Measurements from ENCODE around the gene TAAR2. TPM values are rescaled to one million over a fixed set of nuclear protein-coding genes. Genes with fewer than 3 reads are reported as not detected.
"Not testable (repeated sequence)": the region's sequence is repeated elsewhere in the genome, so short reads cannot be mapped to it uniquely, and the experiment has no call there.

The TAAR2 gene
- total RNA-seq, 2 experiments from 2014 or later: not detected

- Mint-ChIP-seq H3K4me1 (ENCODE audit: low read depth) (peaks cover 2% of the 10 kb centered on the region), H3K4me3 (no peak overlapping the region), H3K9me3 (no peaks in the 10 kb centered on the region), H3K36me3 (no peaks in the 10 kb centered on the region), H3K27me3 (no peaks in the 10 kb centered on the region), H3K27ac (no peak overlapping the region)
- ChIA-PET POLR2A (no interaction called here), CTCF (interaction anchor here (0.8 to 1.5 kb wide), 2 partner anchors 22 to 150 kb away, joined by 3 to 6 read pairs; partner anchors contain the start of gene SLC18B1)
- intact Hi-C loops (cut with micrococcal nuclease): no loop called here
- DNase-seq: peak; percentile 31
Observed at GRCh38 chr6:132648356-132648755, 24.3 kb upstream of the TAAR2 start.

- ChIA-PET POLR2A (no interaction called here), CTCF (no interaction called here)
- no peaks in the 10 kb centered on the region for H3K36me3 Mint-ChIP-seq
- intact Hi-C loops (cut with micrococcal nuclease): no loop called here
- H3K4me3 Mint-ChIP-seq: no peak overlapping the region
- no peak for DNase-seq
- H3K9me3 Mint-ChIP-seq: no peaks in the 10 kb centered on the region
- H3K27ac Mint-ChIP-seq: no peak overlapping the region
- peaks cover 1% of the 10 kb centered on the region for H3K27me3 Mint-ChIP-seq
- H3K4me1 Mint-ChIP-seq (ENCODE audit: low read depth): peaks cover 2% of the 10 kb centered on the region
Observed at GRCh38 chr6:132643547-132643946, 19.5 kb upstream of the TAAR2 start.

- intact Hi-C loops (cut with micrococcal nuclease); H3K36me3 Mint-ChIP-seq; H3K4me3 Mint-ChIP-seq; H3K9me3 Mint-ChIP-seq; CTCF ChIA-PET; POLR2A ChIA-PET; H3K27ac Mint-ChIP-seq; H3K4me1 Mint-ChIP-seq (ENCODE audit: low read depth); DNase-seq: not testable (repeated sequence)
- H3K27me3 Mint-ChIP-seq: peaks cover 25% of the 10 kb centered on the region
Observed at GRCh38 chr6:132637135-132637534, 13.1 kb upstream of the TAAR2 start.

- H3K9me3 Mint-ChIP-seq; H3K27ac Mint-ChIP-seq; H3K36me3 Mint-ChIP-seq; CTCF ChIA-PET; H3K4me3 Mint-ChIP-seq; intact Hi-C loops (cut with micrococcal nuclease); DNase-seq; POLR2A ChIA-PET; H3K4me1 Mint-ChIP-seq (ENCODE audit: low read depth): not testable (repeated sequence)
- peaks cover 25% of the 10 kb centered on the region for H3K27me3 Mint-ChIP-seq
Observed at GRCh38 chr6:132635906-132636305, 11.8 kb upstream of the TAAR2 start.

- intact Hi-C loops (cut with micrococcal nuclease); H3K9me3 Mint-ChIP-seq; H3K27ac Mint-ChIP-seq; H3K36me3 Mint-ChIP-seq; DNase-seq; POLR2A ChIA-PET; H3K4me1 Mint-ChIP-seq (ENCODE audit: low read depth); CTCF ChIA-PET; H3K4me3 Mint-ChIP-seq: not testable (repeated sequence)
- peaks cover 23% of the 10 kb centered on the region for H3K27me3 Mint-ChIP-seq
Observed at GRCh38 chr6:132635288-132635687, 11.2 kb upstream of the TAAR2 start.

GRCh38 chr6:132634796-132635195 lies 10.7 kb upstream of the TAAR2 start:
- POLR2A ChIA-PET: no interaction called here

GRCh38 chr6:132633362-132633761 lies 9.3 kb upstream of the TAAR2 start:
- POLR2A ChIA-PET: no interaction called here
- intact Hi-C loops (cut with micrococcal nuclease): no loop called here
- peaks cover 28% of the 10 kb centered on the region for H3K27me3 Mint-ChIP-seq
- H3K4me3 Mint-ChIP-seq: no peak overlapping the region
- no peaks in the 10 kb centered on the region for H3K4me1 Mint-ChIP-seq (ENCODE audit: low read depth)
- CTCF ChIA-PET: no interaction called here
- no peak overlapping the region for H3K27ac Mint-ChIP-seq
- H3K9me3 Mint-ChIP-seq: no peaks in the 10 kb centered on the region
- peaks cover 1% of the 10 kb centered on the region for H3K36me3 Mint-ChIP-seq
- no peak for DNase-seq

More at GRCh38 chr6:132634796-132635195, 10.7 kb upstream of the TAAR2 start:
- intact Hi-C loops (cut with micrococcal nuclease): no loop called here
- peaks cover 23% of the 10 kb centered on the region for H3K27me3 Mint-ChIP-seq
- no peaks in the 10 kb centered on the region for H3K4me1 Mint-ChIP-seq (ENCODE audit: low read depth)
- CTCF ChIA-PET: no interaction called here
- no peak for DNase-seq
- no peak overlapping the region for H3K27ac Mint-ChIP-seq
- no peak overlapping the region for H3K4me3 Mint-ChIP-seq
- H3K9me3 Mint-ChIP-seq: no peaks in the 10 kb centered on the region
- peaks cover 1% of the 10 kb centered on the region for H3K36me3 Mint-ChIP-seq

- no peak overlapping the region for H3K27ac Mint-ChIP-seq
- no peaks in the 10 kb centered on the region for H3K36me3 Mint-ChIP-seq
- DNase-seq: no peak
- H3K4me3 Mint-ChIP-seq: no peak overlapping the region
- no peaks in the 10 kb centered on the region for H3K4me1 Mint-ChIP-seq (ENCODE audit: low read depth)
- intact Hi-C loops (cut with micrococcal nuclease): no loop called here
- ChIA-PET CTCF (no interaction called here), POLR2A (no interaction called here)
- H3K9me3 Mint-ChIP-seq: peaks cover 11% of the 10 kb centered on the region
- H3K27me3 Mint-ChIP-seq: peaks cover 17% of the 10 kb centered on the region
Observed at GRCh38 chr6:132623106-132623845, 799 bp downstream of the TAAR2 start.

- Mint-ChIP-seq H3K4me3 (no peak overlapping the region), H3K4me1 (ENCODE audit: low read depth) (peaks cover 4% of the 10 kb centered on the region), H3K9me3 (no peaks in the 10 kb centered on the region), H3K36me3 (no peaks in the 10 kb centered on the region), H3K27ac (no peak overlapping the region), H3K27me3 (peaks cover 2% of the 10 kb centered on the region)
- intact Hi-C loops (cut with micrococcal nuclease): no loop called here
- ChIA-PET POLR2A (no interaction called here), CTCF (interaction anchor here (0.6 kb wide), 1 partner anchor 1299 kb away, joined by 3 read pairs; no protein-coding TSS in a partner anchor)
- DNase-seq: no peak
Observed at GRCh38 chr6:132616677-132617076, 7.4 kb downstream of the TAAR2 start.

- H3K4me1 Mint-ChIP-seq (ENCODE audit: low read depth): peaks cover 4% of the 10 kb centered on the region
Observed at GRCh38 chr6:132614554-132614953, 9.5 kb downstream of the TAAR2 start.

GRCh38 chr6:132612449-132613108 lies 11.5 kb downstream of the TAAR2 start:
- H3K27ac Mint-ChIP-seq: no peak overlapping the region
- ChIA-PET CTCF (no interaction called here), POLR2A (no interaction called here)
- no peaks in the 10 kb centered on the region for H3K36me3 Mint-ChIP-seq
- peaks cover 2% of the 10 kb centered on the region for H3K27me3 Mint-ChIP-seq
- no peak overlapping the region for H3K4me3 Mint-ChIP-seq
- intact Hi-C loops (cut with micrococcal nuclease): no loop called here
- no peaks in the 10 kb centered on the region for H3K9me3 Mint-ChIP-seq
- no peak for DNase-seq
- H3K4me1 Mint-ChIP-seq (ENCODE audit: low read depth): peaks cover 4% of the 10 kb centered on the region

More at GRCh38 chr6:132614554-132614953, 9.5 kb downstream of the TAAR2 start:
- peaks cover 2% of the 10 kb centered on the region for H3K27me3 Mint-ChIP-seq
- H3K36me3 Mint-ChIP-seq: no peaks in the 10 kb centered on the region
- peak overlapping the region; percentile 40 for H3K4me3 Mint-ChIP-seq
- intact Hi-C loops (cut with micrococcal nuclease): no loop called here
- no peaks in the 10 kb centered on the region for H3K9me3 Mint-ChIP-seq
- no peak for DNase-seq
- POLR2A ChIA-PET: no interaction called here
- H3K27ac Mint-ChIP-seq: no peak overlapping the region
- CTCF ChIA-PET: no interaction called here

- intact Hi-C loops (cut with micrococcal nuclease): no loop called here
- ChIA-PET POLR2A (no interaction called here), CTCF (no interaction called here)
- peaks cover 4% of the 10 kb centered on the region for H3K4me1 Mint-ChIP-seq (ENCODE audit: low read depth)
- H3K36me3 Mint-ChIP-seq: no peaks in the 10 kb centered on the region
- H3K27ac Mint-ChIP-seq: no peak overlapping the region
- no peaks in the 10 kb centered on the region for H3K9me3 Mint-ChIP-seq
- no peak for DNase-seq
- peaks cover 2% of the 10 kb centered on the region for H3K27me3 Mint-ChIP-seq
- no peak overlapping the region for H3K4me3 Mint-ChIP-seq
Observed at GRCh38 chr6:132611616-132612015, 12.5 kb downstream of the TAAR2 start.

All from activated CD4-positive, alpha-beta memory T cell treated with anti-CD3 and anti-CD28 coated beads for 36 hours (primary cell).